ENCODE measurements around the gene CBR3.
"Not testable (repeated sequence)": the region's sequence is repeated elsewhere in the genome, so short reads cannot be mapped to it uniquely, and the experiment has no call there.

Gene CBR3

GRCh38 chr21:36120304-36120888 is 14.5 kb upstream of the CBR3 start:
- no peak for DNase-seq

GRCh38 chr21:36122977-36123376 is 11.9 kb upstream of the CBR3 start:
- no peak for DNase-seq

GRCh38 chr21:36124395-36124794 is 10.5 kb upstream of the CBR3 start:
- no peak for DNase-seq

- peak; percentile 80 for DNase-seq
These were observed 9.2 kb upstream of the CBR3 start for GRCh38 chr21:36125512-36126207.

GRCh38 chr21:36126208-36126565 is 8.7 kb upstream of the CBR3 start:
- DNase-seq = no peak

GRCh38 chr21:36126621-36127110 is 8.2 kb upstream of the CBR3 start:
- no peak for DNase-seq

GRCh38 chr21:36127250-36127904 is 7.5 kb upstream of the CBR3 start:
- no peak for DNase-seq

- DNase-seq = no peak
These were observed 6.9 kb upstream of the CBR3 start for GRCh38 chr21:36127977-36128376.

- no peak for DNase-seq
These were observed 5.7 kb upstream of the CBR3 start for GRCh38 chr21:36129219-36129618.

GRCh38 chr21:36130414-36130762 is 4.5 kb upstream of the CBR3 start:
- not testable (repeated sequence) for DNase-seq

GRCh38 chr21:36130839-36131238 is 4.0 kb upstream of the CBR3 start:
- DNase-seq = not testable (repeated sequence)

GRCh38 chr21:36132696-36133095 is 2.2 kb upstream of the CBR3 start:
- no peak for DNase-seq

- peak; percentile 72 for DNase-seq
These were observed 668 bp downstream of the CBR3 start for GRCh38 chr21:36135391-36136102.

- DNase-seq = not testable (repeated sequence)
These were observed 4.9 kb downstream of the CBR3 start for GRCh38 chr21:36139791-36140190.

- DNase-seq = peak; percentile 99
These were observed 6.6 kb downstream of the CBR3 start for GRCh38 chr21:36141513-36141925.

- DNase-seq = not testable (repeated sequence)
These were observed 9.4 kb downstream of the CBR3 start for GRCh38 chr21:36144233-36144632.

- DNase-seq = no peak
These were observed 10.4 kb downstream of the CBR3 start for GRCh38 chr21:36145259-36145658.

- DNase-seq = no peak
These were observed 13.0 kb downstream of the CBR3 start for GRCh38 chr21:36147911-36148310.

- no peak for DNase-seq
These were observed 14.0 kb downstream of the CBR3 start for GRCh38 chr21:36148886-36149285.

- no peak for DNase-seq
These were observed 15.2 kb downstream of the CBR3 start for GRCh38 chr21:36149788-36150711.

GRCh38 chr21:36155603-36156338 is 20.9 kb downstream of the CBR3 start:
- DNase-seq = peak; percentile 84

- DNase-seq = peak; percentile 99
These were observed 21.5 kb downstream of the CBR3 start for GRCh38 chr21:36156339-36156814.

Measured in NCI-H510A treated with DMSO at 0.1 percent for 48 hours (cell line).